Effector memory CD4-positive, alpha-beta T cell (primary cell): ENCODE measurements around the gene IPCEF1.

Experiments
- DNase-seq, 3 donors: peaks; one replicate each; pipeline ENCODE4 v3.0.0-alpha.2; 2020
- H3K27ac ChIP-seq: 2 replicates; pipeline ENCODE4 v1.7.0; 2013; ENCODE audit warnings: mild to moderate bottlenecking, low read length, moderate library complexity; ENCODE audit not compliant: insufficient read depth, poor library complexity, severe bottlenecking
- H3K27me3 ChIP-seq: replicated peaks from 2 replicates; pipeline ENCODE4 v1.7.0; 2013; ENCODE audit warnings: mild to moderate bottlenecking, low read length; ENCODE audit not compliant: insufficient read depth, control insufficient read depth, poor library complexity, severe bottlenecking
- H3K36me3 ChIP-seq: 2 replicates; pipeline ENCODE4 v1.7.0; 2013; ENCODE audit warnings: mild to moderate bottlenecking, low read length, moderate library complexity; ENCODE audit not compliant: control insufficient read depth, insufficient read depth
- H3K4me1 ChIP-seq: 2 replicates; pipeline ENCODE4 v1.7.0; 2013; ENCODE audit warnings: low read length, mild to moderate bottlenecking; ENCODE audit not compliant: control insufficient read depth, insufficient read depth, poor library complexity, severe bottlenecking
- H3K4me3 ChIP-seq: 2 replicates; pipeline ENCODE4 v1.7.0; 2013; ENCODE audit warnings: low read length, low read depth, mild to moderate bottlenecking; ENCODE audit not compliant: insufficient read depth, poor library complexity, severe bottlenecking
- H3K9me3 ChIP-seq: 2 replicates; pipeline ENCODE4 v1.7.0; 2013; ENCODE audit warnings: mild to moderate bottlenecking, low read length, moderate library complexity; ENCODE audit not compliant: control insufficient read depth

IPCEF1 gene

GRCh38 chr6:154106251-154106650, 250.4 kb downstream of the IPCEF1 start:
- H3K4me1 ChIP-seq, result no peaks in the 10 kb centered on the region
- no peak overlapping the region for H3K4me3 ChIP-seq
- H3K27me3 ChIP-seq, result no peaks in the 10 kb centered on the region
- no peak overlapping the region for H3K27ac ChIP-seq
- DNase-seq, result no peak
- no peaks in the 10 kb centered on the region for H3K9me3 ChIP-seq
- no peaks in the 10 kb centered on the region for H3K36me3 ChIP-seq
